GM18517 (cell line): ENCODE data around the gene DNAH10.
"Not testable (repeated sequence)": the region's sequence is repeated elsewhere in the genome, so short reads cannot be mapped to it uniquely, and the experiment has no call there.

Experiments used
- ATAC-seq: cut with Tn5 transposase; IDR thresholded peaks from one replicate; pipeline ENCODE4 v1.9.1; 2021; ENCODE audit warnings: mild to moderate bottlenecking, moderate library complexity; ENCODE audit not compliant: unreplicated experiment

DNAH10 gene

GRCh38 chr12:123788541-123788940 is 26.4 kb downstream of the DNAH10 start:
- no peak for ATAC-seq

- not testable (repeated sequence) for ATAC-seq
These were observed 27.3 kb downstream of the DNAH10 start for GRCh38 chr12:123789422-123789821.

- ATAC-seq: no peak
These were observed 28.9 kb downstream of the DNAH10 start for GRCh38 chr12:123790905-123791467.

GRCh38 chr12:123794027-123794426 is 31.9 kb downstream of the DNAH10 start:
- no peak for ATAC-seq

- no peak for ATAC-seq
These were observed 36.4 kb downstream of the DNAH10 start for GRCh38 chr12:123798518-123798917.

GRCh38 chr12:123799227-123799626 is 37.1 kb downstream of the DNAH10 start:
- ATAC-seq: no peak

- ATAC-seq: no peak
These were observed 39.6 kb downstream of the DNAH10 start for GRCh38 chr12:123801573-123802178.

- ATAC-seq: no peak
These were observed 43.1 kb downstream of the DNAH10 start for GRCh38 chr12:123805173-123805572.

GRCh38 chr12:123807002-123807401 is 44.9 kb downstream of the DNAH10 start:
- ATAC-seq: no peak

- ATAC-seq: no peak
These were observed 45.6 kb downstream of the DNAH10 start for GRCh38 chr12:123807670-123808069.

- no peak for ATAC-seq
These were observed 46.1 kb downstream of the DNAH10 start for GRCh38 chr12:123808167-123808566.

- ATAC-seq: no peak
These were observed 51.2 kb downstream of the DNAH10 start for GRCh38 chr12:123813349-123813748.

- no peak for ATAC-seq
These were observed 53.9 kb downstream of the DNAH10 start for GRCh38 chr12:123815968-123816367.

GRCh38 chr12:123816896-123817537 is 54.9 kb downstream of the DNAH10 start:
- ATAC-seq: no peak

GRCh38 chr12:123822804-123823203 is 60.7 kb downstream of the DNAH10 start:
- no peak for ATAC-seq

GRCh38 chr12:123828120-123828519 is 66.0 kb downstream of the DNAH10 start:
- no peak for ATAC-seq

- ATAC-seq: no peak
These were observed 66.9 kb downstream of the DNAH10 start for GRCh38 chr12:123828854-123829547.

- ATAC-seq: no peak
These were observed 67.5 kb downstream of the DNAH10 start for GRCh38 chr12:123829561-123829960.

GRCh38 chr12:123830675-123831074 is 68.6 kb downstream of the DNAH10 start:
- ATAC-seq: no peak

GRCh38 chr12:123832052-123832451 is 70.0 kb downstream of the DNAH10 start:
- no peak for ATAC-seq

- ATAC-seq: no peak
These were observed 71.7 kb downstream of the DNAH10 start for GRCh38 chr12:123833830-123834229.

- ATAC-seq: no peak
These were observed 72.7 kb downstream of the DNAH10 start for GRCh38 chr12:123834845-123835244.
